ENCODE data around the gene HNRNPA2B1. TPM values are rescaled to one million over a fixed set of nuclear protein-coding genes. Genes with fewer than 3 reads are reported as not detected.
A peak's percentile ranks its signal among the peaks of the same experiment; 100 is the strongest.

HNRNPA2B1 gene
- total RNA-seq, 1 experiment from 2014 or later = 1,137 TPM

DNA sequence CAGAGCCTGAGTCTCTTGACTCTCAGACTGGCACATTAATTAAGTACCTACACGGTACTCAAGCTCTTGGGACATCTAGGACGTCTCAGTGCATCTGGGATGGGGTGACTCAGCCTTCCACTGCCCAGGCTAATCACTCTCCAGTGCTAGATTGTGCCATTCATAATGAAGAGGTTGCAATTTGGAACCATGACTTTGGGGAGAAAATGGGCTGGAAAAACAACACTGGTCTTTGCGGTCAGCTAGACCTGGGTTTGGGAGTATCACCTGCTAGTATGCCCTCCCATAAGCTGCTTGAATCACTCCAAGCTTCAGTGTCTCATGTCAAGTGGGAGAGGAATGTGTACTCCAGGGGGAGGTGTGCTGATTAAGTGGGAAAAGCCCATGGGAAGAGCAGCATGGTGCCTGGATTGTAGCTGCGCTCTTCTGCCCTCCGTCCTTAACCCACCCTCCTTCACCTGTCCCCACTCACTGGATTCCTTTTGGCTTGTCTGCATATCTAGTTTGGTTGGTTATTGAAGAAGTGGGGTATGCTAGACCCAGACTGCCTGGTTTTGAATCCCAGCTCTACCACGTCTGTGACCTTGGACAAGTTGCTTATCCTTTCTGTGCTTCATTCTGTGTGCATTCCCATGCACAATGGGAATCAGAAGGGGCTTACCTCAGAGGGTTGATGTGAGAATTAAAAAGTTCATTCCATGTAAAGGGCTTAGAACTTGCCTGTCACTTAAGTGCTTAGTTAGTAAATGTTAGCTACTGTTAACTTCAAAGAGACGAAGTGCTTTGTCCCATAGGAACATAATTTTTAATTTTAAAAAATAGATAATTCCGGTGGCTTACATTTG, 44.8 kb downstream of the HNRNPA2B1 start:
- DNase-seq = peak; percentile 39
- peaks cover 17% of the 10 kb centered on the region for H3K27me3 Mint-ChIP-seq (ENCODE audit: low read depth)
- 0 out of 2 replicates have a peak overlapping the region, but pooled peaks have one; percentile 4 for H3K14ac ChIP-seq (ENCODE audit: insufficient read depth, low read length)
- H3K27ac Mint-ChIP-seq = peak overlapping the region in 1 of 3 experiments; percentile 100; a peak in 4 of 7 replicates
- H3K4me3 Mint-ChIP-seq = peak overlapping the region; percentile 47 to 100
- no CpG with 5 or more reads among the region's 8 CpGs for WGBS (ENCODE audit: extremely low coverage, insufficient read length, low lambda C conversion rate)
- H3K56ac ChIP-seq (ENCODE audit: insufficient read length, low read depth, low read length) = no peak overlapping the region
- H3K79me1 ChIP-seq (ENCODE audit: insufficient read depth, low read depth, low read length, poor library complexity, severe bottlenecking) = peaks cover 7% of the 10 kb centered on the region
- no peak overlapping the region for H2BK120ac ChIP-seq (ENCODE audit: low read depth, low read length, poor library complexity, severe bottlenecking)
- H3K4me2 ChIP-seq (ENCODE audit: insufficient read depth, insufficient read length, low read length) = peak overlapping the region; percentile 50
- H3K23me2 ChIP-seq (ENCODE audit: insufficient read length, low read depth, low read length, poor library complexity, severe bottlenecking) = peaks cover 11% of the 10 kb centered on the region
- H3T11ph ChIP-seq (ENCODE audit: low read length) = no peak overlapping the region
- no peak overlapping the region for H3K27ac ChIP-seq (ENCODE audit: insufficient read length, low read depth, low read length)
- no peaks in the 10 kb centered on the region for H4K20me1 ChIP-seq (ENCODE audit: control insufficient read depth, insufficient read depth, insufficient read length)
- peaks cover 74 to 82% of the 10 kb centered on the region in 2 experiments for H3K4me1 Mint-ChIP-seq
- no peaks in the 10 kb centered on the region; a peak in 1 of 5 replicates for H3K9me3 Mint-ChIP-seq
- H3K4me1 ChIP-seq (ENCODE audit: insufficient read depth, low read length) = peaks cover 36% of the 10 kb centered on the region
- no peak overlapping the region for H2BK15ac ChIP-seq (ENCODE audit: low read depth, low read length)
- H2BK20ac ChIP-seq (ENCODE audit: low read depth, low read length, poor library complexity, severe bottlenecking) = no peak overlapping the region
- H4K8ac ChIP-seq (replicated peaks; ENCODE audit: insufficient read length, low read depth, low read length) = no peak overlapping the region
- H3K18ac ChIP-seq (ENCODE audit: insufficient read length, low read depth, low read length) = no peak overlapping the region
- H2AFZ ChIP-seq (ENCODE audit: low read length) = no peak overlapping the region
- peak overlapping the region; percentile 2 for H2BK12ac ChIP-seq (ENCODE audit: insufficient read length, low read depth, low read length)
- H3K4ac ChIP-seq (ENCODE audit: low read depth, low read length) = no peak overlapping the region
- H2AK5ac ChIP-seq (ENCODE audit: insufficient read length, low read length) = no peak overlapping the region
- H4K91ac ChIP-seq (ENCODE audit: insufficient read length, low read depth, low read length) = no peak overlapping the region
- H2BK5ac ChIP-seq (ENCODE audit: insufficient read length, low read length) = no peak overlapping the region
- no peak overlapping the region for H4K5ac ChIP-seq (ENCODE audit: insufficient read length, low read depth, low read length)
- H3K27me3 ChIP-seq (ENCODE audit: insufficient read depth, low read length) = no peaks in the 10 kb centered on the region
- H3K9me3 ChIP-seq (ENCODE audit: control insufficient read depth, low read depth, low read length) = no peaks in the 10 kb centered on the region
- H3K23ac ChIP-seq (ENCODE audit: insufficient read length, low read depth, low read length) = no peak overlapping the region
- H3K36me3 Mint-ChIP-seq (ENCODE audit: insufficient read depth in 1 of 3, low read depth in 3 of 3) = peaks cover under 1 to 42% (median under 1%) of the 10 kb centered on the region in 3 experiments; a peak in 4 of 7 replicates
- H3K9ac ChIP-seq (ENCODE audit: extremely low read depth, insufficient read length, low read length) = peak overlapping the region; percentile 29
- TF ChIP-seq, protein P1, sequence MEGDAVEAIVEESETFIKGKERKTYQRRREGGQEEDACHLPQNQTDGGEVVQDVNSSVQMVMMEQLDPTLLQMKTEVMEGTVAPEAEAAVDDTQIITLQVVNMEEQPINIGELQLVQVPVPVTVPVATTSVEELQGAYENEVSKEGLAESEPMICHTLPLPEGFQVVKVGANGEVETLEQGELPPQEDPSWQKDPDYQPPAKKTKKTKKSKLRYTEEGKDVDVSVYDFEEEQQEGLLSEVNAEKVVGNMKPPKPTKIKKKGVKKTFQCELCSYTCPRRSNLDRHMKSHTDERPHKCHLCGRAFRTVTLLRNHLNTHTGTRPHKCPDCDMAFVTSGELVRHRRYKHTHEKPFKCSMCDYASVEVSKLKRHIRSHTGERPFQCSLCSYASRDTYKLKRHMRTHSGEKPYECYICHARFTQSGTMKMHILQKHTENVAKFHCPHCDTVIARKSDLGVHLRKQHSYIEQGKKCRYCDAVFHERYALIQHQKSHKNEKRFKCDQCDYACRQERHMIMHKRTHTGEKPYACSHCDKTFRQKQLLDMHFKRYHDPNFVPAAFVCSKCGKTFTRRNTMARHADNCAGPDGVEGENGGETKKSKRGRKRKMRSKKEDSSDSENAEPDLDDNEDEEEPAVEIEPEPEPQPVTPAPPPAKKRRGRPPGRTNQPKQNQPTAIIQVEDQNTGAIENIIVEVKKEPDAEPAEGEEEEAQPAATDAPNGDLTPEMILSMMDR (conservative IDR thresholded peaks at IDR 0.05) = no peak
- peaks cover 67% of the 10 kb centered on the region for H3K79me2 ChIP-seq (ENCODE audit: insufficient read depth, low read length)
